Progenitor cell of endocrine pancreas (in vitro differentiated cells): ENCODE data around the gene INCA1. TPM values are rescaled to one million over a fixed set of nuclear protein-coding genes. Genes with fewer than 3 reads are reported as not detected.

Source experiments
- DNase-seq: peaks from one replicate; pipeline ENCODE4 v3.0.0; 2021; ENCODE audit warnings: low spot score; ENCODE audit not compliant: unreplicated experiment
- H3K27ac Mint-ChIP-seq: 2 replicates; pipeline ENCODE4 v1.8.0; 2021; ENCODE audit warnings: mild to moderate bottlenecking, moderate library complexity, mixed read lengths
- H3K27me3 Mint-ChIP-seq: 2 replicates; pipeline ENCODE4 v1.8.0; 2021; ENCODE audit warnings: mixed read lengths
- H3K36me3 Mint-ChIP-seq: 2 replicates; pipeline ENCODE4 v1.8.0; 2022; ENCODE audit warnings: mixed read lengths; ENCODE audit not compliant: insufficient read depth
- H3K4me1 Mint-ChIP-seq: 2 replicates; pipeline ENCODE4 v1.8.0; 2021; ENCODE audit warnings: low read depth, mixed read lengths
- H3K4me3 Mint-ChIP-seq: 2 replicates; pipeline ENCODE4 v1.8.0; 2021; ENCODE audit warnings: low read depth, mild to moderate bottlenecking, moderate library complexity, mixed read lengths
- H3K9me3 Mint-ChIP-seq: 2 replicates; pipeline ENCODE4 v1.8.0; 2021; ENCODE audit warnings: low read depth, mixed read lengths
- CTCF ChIP-seq: fragments of 200-600 bp; sonication (generic); IDR thresholded peaks from one replicate; pipeline ENCODE4 v1.5.0; 2021; ENCODE audit warnings: antibody characterized with exemption, mild to moderate bottlenecking; ENCODE audit not compliant: unreplicated experiment
- total RNA-seq: library from RNA; stranded (reverse); gene quantifications from 2 replicates; pipeline ENCODE4 v1.2.1, GENCODE V29; 2021

Gene INCA1
- total RNA-seq, 1 donor from 2014 or later = 3.3 TPM

GRCh38 chr17:4966844-4967538 is 30.3 kb downstream of the INCA1 start:
- H3K9me3 Mint-ChIP-seq = no peaks in the 10 kb centered on the region
- no peak for TF ChIP-seq CTCF
- peaks cover 13% of the 10 kb centered on the region for H3K36me3 Mint-ChIP-seq
- H3K27ac Mint-ChIP-seq = no peak overlapping the region
- no peaks in the 10 kb centered on the region for H3K27me3 Mint-ChIP-seq
- H3K4me1 Mint-ChIP-seq = peaks cover 23% of the 10 kb centered on the region
- DNase-seq = peak; percentile 91
- H3K4me3 Mint-ChIP-seq = no peak overlapping the region

- DNase-seq = no peak
- Mint-ChIP-seq H3K27ac (peak overlapping the region; percentile 62), H3K27me3 (no peaks in the 10 kb centered on the region), H3K4me3 (peak overlapping the region; percentile 52), H3K9me3 (no peaks in the 10 kb centered on the region), H3K36me3 (peaks cover 14% of the 10 kb centered on the region), H3K4me1 (peaks cover 21% of the 10 kb centered on the region)
- TF ChIP-seq CTCF = no peak
Measured at GRCh38 chr17:4965311-4965986, 31.9 kb downstream of the INCA1 start.

DNA sequence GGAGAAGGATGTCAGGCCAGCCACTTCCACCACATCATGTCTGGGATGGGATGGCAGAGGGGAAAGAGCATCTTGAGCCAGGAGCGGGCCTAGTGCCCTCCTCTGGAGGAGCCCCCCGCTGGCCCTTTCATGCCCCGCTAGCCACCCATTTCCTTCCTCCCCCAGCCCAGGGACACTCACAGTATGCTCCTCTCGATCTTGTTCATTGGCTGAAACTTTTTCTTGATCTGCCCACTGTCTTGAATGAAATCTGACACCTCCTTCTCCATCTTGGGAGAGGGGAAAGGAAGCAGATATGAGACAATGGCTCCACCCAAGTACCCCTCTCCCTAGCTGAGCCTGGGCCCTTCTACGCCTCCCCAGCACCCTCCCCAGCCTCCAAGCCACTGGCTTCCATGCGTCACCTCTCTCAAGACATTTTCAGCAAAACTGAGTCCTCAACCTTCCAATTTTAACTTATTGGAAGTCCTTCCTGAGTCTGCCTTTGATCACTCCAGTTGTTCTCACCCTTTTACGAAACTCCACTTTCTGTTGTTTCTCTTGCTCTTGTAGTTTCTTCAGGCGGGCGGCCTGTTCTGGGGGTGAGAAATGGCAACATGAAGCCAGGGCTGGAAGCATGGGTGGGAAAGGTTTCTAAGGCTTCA is 36.9 kb downstream of the INCA1 start:
- Mint-ChIP-seq H3K27ac (peak overlapping the region; percentile 3), H3K27me3 (no peaks in the 10 kb centered on the region), H3K4me1 (no peaks in the 10 kb centered on the region), H3K9me3 (no peaks in the 10 kb centered on the region), H3K4me3 (no peak overlapping the region), H3K36me3 (peaks cover 11% of the 10 kb centered on the region)
- no peak for DNase-seq
- no peak for TF ChIP-seq CTCF

GRCh38 chr17:4959261-4959965 is 37.9 kb downstream of the INCA1 start:
- DNase-seq = no peak
- Mint-ChIP-seq H3K4me1 (no peaks in the 10 kb centered on the region), H3K27me3 (no peaks in the 10 kb centered on the region), H3K4me3 (no peak overlapping the region), H3K36me3 (peaks cover 8% of the 10 kb centered on the region), H3K9me3 (no peaks in the 10 kb centered on the region), H3K27ac (peak overlapping the region; percentile 47)
- no peak for TF ChIP-seq CTCF

GRCh38 chr17:4958102-4958501 is 39.2 kb downstream of the INCA1 start:
- H3K9me3 Mint-ChIP-seq = no peaks in the 10 kb centered on the region
- TF ChIP-seq CTCF = no peak
- H3K36me3 Mint-ChIP-seq = peaks cover 10% of the 10 kb centered on the region
- no peak for DNase-seq
- H3K27me3 Mint-ChIP-seq = no peaks in the 10 kb centered on the region
- no peak overlapping the region for H3K4me3 Mint-ChIP-seq
- no peak overlapping the region for H3K27ac Mint-ChIP-seq
- peaks cover 1% of the 10 kb centered on the region for H3K4me1 Mint-ChIP-seq
